HepG2 (cell line): ENCODE results near the gene FAM83E.
"Not testable (repeated sequence)": the region's sequence is repeated elsewhere in the genome, so short reads cannot be mapped to it uniquely, and the experiment has no call there.

Experiments
- ARNT ChIP-seq: fragments of 450-650 bp; IDR thresholded peaks from 2 replicates; pipeline ENCODE4 v1.6.1; 2017
- EZH2 ChIP-seq: conservative IDR thresholded peaks from 2 replicates; pipeline ENCODE4 v1.6.1; 2012; ENCODE audit warnings: mild to moderate bottlenecking, low read depth, low read length, moderate library complexity
- MAFF ChIP-seq: IDR thresholded peaks from 2 replicates; pipeline ENCODE4 v1.6.1; 2011; ENCODE audit warnings: low read depth, low read length, improper control_type of control experiment
- NONO ChIP-seq, 2 experiments: fragments of 450-650 bp in 1 of 2; sonication (generic) in 1 of 2; formaldehyde crosslinking in 1 of 2; IDR thresholded peaks in 1 of 2; conservative IDR thresholded peaks in 1 of 2; 2 replicates each; pipeline versions ENCODE4 v1.6.1 to v1.8.0; 2017 to 2022; ENCODE audit warnings: mild to moderate bottlenecking in 1 of 2, missing genetic modification reagents in 1 of 2, moderate library complexity in 1 of 2
- PREB ChIP-seq: sonication (generic); formaldehyde crosslinking; IDR thresholded peaks from 2 replicates; pipeline ENCODE4 v1.4.0; 2020; ENCODE audit warnings: missing genetic modification reagents
- YY1 ChIP-seq: IDR thresholded peaks from 2 replicates; pipeline ENCODE4 v1.6.1; 2011; ENCODE audit warnings: low read length, low read depth, moderate library complexity, mild to moderate bottlenecking; ENCODE audit not compliant: insufficient read depth, insufficient replicate concordance
- ZBED4 ChIP-seq: sonication (generic); formaldehyde crosslinking; IDR thresholded peaks from 2 replicates; pipeline ENCODE4 v1.4.0; 2020; ENCODE audit warnings: missing genetic modification reagents, borderline replicate concordance
- ZC3H13 ChIP-seq: sonication (generic); formaldehyde crosslinking; IDR thresholded peaks from 2 replicates; pipeline ENCODE4 v1.8.1; 2023; ENCODE audit warnings: mild to moderate bottlenecking, missing genetic modification reagents, moderate library complexity
- ZNF121 ChIP-seq: sonication (generic); formaldehyde crosslinking; IDR thresholded peaks from 2 replicates; pipeline ENCODE4 v1.5.0; 2020; ENCODE audit warnings: mild to moderate bottlenecking, missing genetic modification reagents
- TF ChIP-seq, protein P1 (sequence below): sonication (generic); formaldehyde crosslinking; IDR thresholded peaks from 2 replicates; pipeline ENCODE4 v1.5.0; 2020; ENCODE audit warnings: mild to moderate bottlenecking, missing genetic modification reagents, moderate library complexity

GRCh38 chr19:48657828-48658227 is 43.0 kb upstream of the FAM83E start:
- not testable (repeated sequence) for TF ChIP-seq ZC3H13 (CRISPR knock-in tag); EZH2; YY1; ARNT; ZBED4 (CRISPR knock-in tag); PREB; NONO (IDR thresholded peaks at IDR 0.05); NONO (CRISPR knock-in tag; conservative IDR thresholded peaks at IDR 0.05); MAFF
- TF ChIP-seq ZNF121 (CRISPR knock-in tag): 0 out of 2 replicates have a peak, but pooled peaks have one; percentile 34
- TF ChIP-seq, protein P1, sequence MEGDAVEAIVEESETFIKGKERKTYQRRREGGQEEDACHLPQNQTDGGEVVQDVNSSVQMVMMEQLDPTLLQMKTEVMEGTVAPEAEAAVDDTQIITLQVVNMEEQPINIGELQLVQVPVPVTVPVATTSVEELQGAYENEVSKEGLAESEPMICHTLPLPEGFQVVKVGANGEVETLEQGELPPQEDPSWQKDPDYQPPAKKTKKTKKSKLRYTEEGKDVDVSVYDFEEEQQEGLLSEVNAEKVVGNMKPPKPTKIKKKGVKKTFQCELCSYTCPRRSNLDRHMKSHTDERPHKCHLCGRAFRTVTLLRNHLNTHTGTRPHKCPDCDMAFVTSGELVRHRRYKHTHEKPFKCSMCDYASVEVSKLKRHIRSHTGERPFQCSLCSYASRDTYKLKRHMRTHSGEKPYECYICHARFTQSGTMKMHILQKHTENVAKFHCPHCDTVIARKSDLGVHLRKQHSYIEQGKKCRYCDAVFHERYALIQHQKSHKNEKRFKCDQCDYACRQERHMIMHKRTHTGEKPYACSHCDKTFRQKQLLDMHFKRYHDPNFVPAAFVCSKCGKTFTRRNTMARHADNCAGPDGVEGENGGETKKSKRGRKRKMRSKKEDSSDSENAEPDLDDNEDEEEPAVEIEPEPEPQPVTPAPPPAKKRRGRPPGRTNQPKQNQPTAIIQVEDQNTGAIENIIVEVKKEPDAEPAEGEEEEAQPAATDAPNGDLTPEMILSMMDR: not testable (repeated sequence)
